HepG2 (cell line): ENCODE results near the gene SLC45A3. TPM values are rescaled to one million over a fixed set of nuclear protein-coding genes. Genes with fewer than 3 reads are reported as not detected.

Experiments used
- IRF2 ChIP-seq: IDR thresholded peaks from 2 replicates; pipeline ENCODE4 v1.6.1; 2018; ENCODE audit warnings: missing genetic modification reagents, missing compliant biosample characterization
- MAF1 ChIP-seq: sonication (generic); formaldehyde crosslinking; IDR thresholded peaks from 2 replicates; pipeline ENCODE4 v1.5.0; 2020; ENCODE audit warnings: missing genetic modification reagents, borderline replicate concordance
- NFE2L1 ChIP-seq: sonication (generic); formaldehyde crosslinking; IDR thresholded peaks from 2 replicates; pipeline ENCODE4 v1.4.0; 2020; ENCODE audit warnings: missing genetic modification reagents, mild to moderate bottlenecking, borderline replicate concordance
- ZNF280D ChIP-seq: sonication (generic); formaldehyde crosslinking; IDR thresholded peaks from 2 replicates; pipeline ENCODE4 v1.5.1; 2020; ENCODE audit warnings: mild to moderate bottlenecking, missing genetic modification reagents
- ZNF343 ChIP-seq: sonication (generic); formaldehyde crosslinking; IDR thresholded peaks from 2 replicates; pipeline ENCODE4 v1.4.0; 2020; ENCODE audit warnings: mild to moderate bottlenecking, missing genetic modification reagents
- polyA plus RNA-seq, 8 experiments: library from polyadenylated mRNA; depleted of rRNA in 3 of 8; stranded (reverse) in 7 of 8; unstranded in 1 of 8; fragments of >200 nt; fragmentation: Illumina TruSeq in 4 of 8; extraction: Trizol in 4 of 8; gene quantifications; 2 replicates each; pipeline versions ENCODE4 v1.2.1 to v1.2.3, GENCODE V29; 2011 to 2016; ENCODE audit warnings: low read depth in 4 of 8, missing spikeins in 1 of 8, mixed read lengths in 1 of 8; ENCODE audit not compliant: insufficient read depth in 1 of 8
- total RNA-seq, 5 experiments: library from RNA; depleted of rRNA; stranded (reverse); fragments of >200 nt; fragmentation: Illumina TruSeq; extraction: Trizol; gene quantifications; 2 replicates each; pipeline ENCODE4 v1.2.3, GENCODE V29; 2016; ENCODE audit warnings: low read depth in 1 of 5
- TF ChIP-seq, protein P1 (sequence below): sonication (generic); formaldehyde crosslinking; IDR thresholded peaks from 2 replicates; pipeline ENCODE4 v1.5.1; 2020; ENCODE audit warnings: mild to moderate bottlenecking, missing genetic modification reagents, moderate library complexity

Gene SLC45A3
- total and polyA plus RNA-seq, 2 of the 13 experiments (the other 11 are each of a cell fraction or from before 2014, with no cell fraction given), result 3.4 to 4.1 TPM

DNA sequence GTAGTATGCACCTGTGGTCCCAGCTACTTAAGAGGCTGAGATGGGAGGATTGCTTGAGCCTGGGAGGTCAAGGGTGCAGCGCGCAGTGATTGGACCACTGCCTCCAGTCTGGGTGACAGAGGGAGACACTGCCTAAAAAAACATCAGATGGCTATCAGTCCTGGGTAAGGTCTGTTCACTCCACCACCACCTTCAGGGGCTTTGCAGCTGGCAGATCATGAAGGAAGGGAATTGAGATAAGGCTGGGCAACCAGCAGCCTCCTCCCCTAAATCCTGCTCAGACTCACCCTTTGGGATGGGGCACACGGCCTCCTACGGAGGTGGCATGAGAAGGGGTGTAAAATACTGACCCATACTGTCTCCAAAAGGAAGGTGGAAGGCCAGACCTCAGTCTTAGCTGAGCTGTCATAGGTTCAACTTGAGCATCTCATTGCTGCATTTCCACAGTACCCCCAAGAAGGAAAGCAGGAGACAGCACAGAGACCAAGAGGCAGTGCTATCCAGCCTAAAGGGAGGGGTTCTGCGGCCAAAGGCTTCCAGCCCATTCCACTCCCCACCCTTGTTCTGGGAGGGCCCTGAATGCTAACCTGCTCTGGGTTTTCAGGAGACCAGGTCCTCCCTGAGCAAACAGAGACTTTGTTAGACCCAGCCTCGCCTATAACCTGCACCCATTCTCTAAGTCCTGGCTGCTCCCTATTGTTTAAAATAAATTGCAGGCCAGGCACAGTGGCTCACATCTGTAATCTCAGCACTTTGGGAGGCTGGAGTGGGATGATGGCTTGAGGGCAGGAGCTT, 13.7 kb downstream of the SLC45A3 start (continued):
- TF ChIP-seq, protein P1, sequence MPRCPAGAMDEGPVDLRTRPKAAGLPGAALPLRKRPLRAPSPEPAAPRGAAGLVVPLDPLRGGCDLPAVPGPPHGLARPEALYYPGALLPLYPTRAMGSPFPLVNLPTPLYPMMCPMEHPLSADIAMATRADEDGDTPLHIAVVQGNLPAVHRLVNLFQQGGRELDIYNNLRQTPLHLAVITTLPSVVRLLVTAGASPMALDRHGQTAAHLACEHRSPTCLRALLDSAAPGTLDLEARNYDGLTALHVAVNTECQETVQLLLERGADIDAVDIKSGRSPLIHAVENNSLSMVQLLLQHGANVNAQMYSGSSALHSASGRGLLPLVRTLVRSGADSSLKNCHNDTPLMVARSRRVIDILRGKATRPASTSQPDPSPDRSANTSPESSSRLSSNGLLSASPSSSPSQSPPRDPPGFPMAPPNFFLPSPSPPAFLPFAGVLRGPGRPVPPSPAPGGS (CRISPR knock-in tag), result no peak
- no peak for TF ChIP-seq ZNF280D
- no peak for TF ChIP-seq MAF1 (CRISPR knock-in tag)
- TF ChIP-seq ZNF343 (CRISPR knock-in tag), result no peak
- TF ChIP-seq IRF2 (CRISPR knock-in tag), result no peak
- no peak for TF ChIP-seq NFE2L1
